DOHH2 (cell line): ENCODE data around the gene ABCG1.

Experiments used
- H3F3A ChIP-seq: fragments of 200-600 bp; sonication (generic), shearing (Covaris generic); 2 replicates; pipeline ENCODE4 v1.6.0; 2016; ENCODE audit warnings: antibody characterized with exemption, mild to moderate bottlenecking; ENCODE audit not compliant: control insufficient read depth, insufficient read depth
- H3K27ac ChIP-seq: fragments of 200-600 bp; sonication (generic); 2 replicates; pipeline ENCODE4 v1.5.1; 2014; ENCODE audit warnings: low read depth, mild to moderate bottlenecking, low read length, moderate library complexity
- H3K27me3 ChIP-seq: fragments of 200-600 bp; sonication (generic); 2 replicates; pipeline ENCODE4 v1.6.1; 2014; ENCODE audit warnings: mild to moderate bottlenecking, low read length, mixed read lengths; ENCODE audit not compliant: control insufficient read depth
- H3K36me3 ChIP-seq: fragments of 200-600 bp; sonication (generic); 2 replicates; pipeline ENCODE4 v1.6.1; 2014; ENCODE audit warnings: mild to moderate bottlenecking, low read length, moderate library complexity, mixed read lengths; ENCODE audit not compliant: control insufficient read depth
- H3K4me1 ChIP-seq: fragments of 200-600 bp; sonication (generic); 2 replicates; pipeline ENCODE4 v1.6.1; 2014; ENCODE audit warnings: mild to moderate bottlenecking, low read length, mixed read lengths; ENCODE audit not compliant: control insufficient read depth
- H3K4me2 ChIP-seq: fragments of 200-600 bp; sonication (generic); 2 replicates; pipeline ENCODE4 v1.6.0; 2014; ENCODE audit warnings: mild to moderate bottlenecking, low read length, moderate library complexity
- H3K4me3 ChIP-seq: fragments of 200-600 bp; sonication (generic); 2 replicates; pipeline ENCODE4 v1.5.1; 2014; ENCODE audit warnings: mild to moderate bottlenecking, low read length, mixed read lengths
- H3K79me2 ChIP-seq: fragments of 200-600 bp; sonication (generic); 2 replicates; pipeline ENCODE4 v1.6.1; 2014; ENCODE audit warnings: mild to moderate bottlenecking, low read length, mixed read lengths; ENCODE audit not compliant: control insufficient read depth
- H3K9me2 ChIP-seq: fragments of 200-600 bp; sonication (generic); replicated peaks from 2 replicates; pipeline ENCODE4 v1.6.1; 2014; ENCODE audit warnings: mild to moderate bottlenecking, low read length, mixed read lengths; ENCODE audit not compliant: control insufficient read depth
- H3K9me3 ChIP-seq: fragments of 200-600 bp; sonication (generic); 2 replicates; pipeline ENCODE4 v1.6.1; 2014; ENCODE audit warnings: antibody characterized with exemption, low read length, mixed read lengths; ENCODE audit not compliant: control insufficient read depth, insufficient read depth
- H4K20me1 ChIP-seq: fragments of 200-600 bp; sonication (generic); 2 replicates; pipeline ENCODE4 v1.6.0; 2014; ENCODE audit warnings: low read depth, mild to moderate bottlenecking, antibody characterized with exemption, low read length, moderate library complexity; ENCODE audit not compliant: control insufficient read depth, insufficient read depth
- CTCF ChIP-seq: fragments of 200-600 bp; sonication (generic); IDR thresholded peaks from one replicate; pipeline ENCODE4 v1.5.1; 2014; ENCODE audit warnings: antibody characterized with exemption, mild to moderate bottlenecking, low read depth, low read length; ENCODE audit not compliant: poor library complexity, severe bottlenecking
- EZH2phosphoT487 ChIP-seq: fragments of 200-600 bp; sonication (generic); IDR thresholded peaks from 2 replicates; pipeline ENCODE4 v1.6.1; 2017; ENCODE audit warnings: borderline replicate concordance, mild to moderate bottlenecking, antibody characterized with exemption, low read length, moderate library complexity, mixed read lengths

ABCG1 gene

GRCh38 chr21:42300956-42301355, 82.0 kb downstream of the ABCG1 start:
- Histone ChIP-seq H3K79me2 (no peaks in the 10 kb centered on the region), H3K27me3 (0 out of 2 replicates have a peak, but pooled peaks cover 4% of the 10 kb centered on the region), H3K36me3 (no peaks in the 10 kb centered on the region), H3K9me2 (no peaks in the 10 kb centered on the region), H3K4me2 (no peak overlapping the region), H4K20me1 (no peaks in the 10 kb centered on the region), H3K4me1 (no peaks in the 10 kb centered on the region), H3K27ac (no peak overlapping the region), H3K4me3 (no peak overlapping the region), H3F3A (no peaks in the 10 kb centered on the region), H3K9me3 (no peaks in the 10 kb centered on the region)
- TF ChIP-seq EZH2phosphoT487 (no peak), CTCF (no peak)

GRCh38 chr21:42301371-42302075, 82.6 kb downstream of the ABCG1 start:
- Histone ChIP-seq H3K9me2 (no peaks in the 10 kb centered on the region), H3K79me2 (no peaks in the 10 kb centered on the region), H3K9me3 (no peaks in the 10 kb centered on the region), H4K20me1 (no peaks in the 10 kb centered on the region), H3K36me3 (no peaks in the 10 kb centered on the region), H3K27ac (no peak overlapping the region), H3K4me2 (no peak overlapping the region), H3K4me1 (no peaks in the 10 kb centered on the region), H3K27me3 (0 out of 2 replicates have a peak, but pooled peaks cover 4% of the 10 kb centered on the region), H3F3A (no peaks in the 10 kb centered on the region), H3K4me3 (no peak overlapping the region)
- TF ChIP-seq CTCF (no peak), EZH2phosphoT487 (no peak)

- Histone ChIP-seq H3K4me2 (no peak overlapping the region), H3K79me2 (no peaks in the 10 kb centered on the region), H3K9me2 (no peaks in the 10 kb centered on the region), H4K20me1 (no peaks in the 10 kb centered on the region), H3K4me3 (no peak overlapping the region), H3K9me3 (no peaks in the 10 kb centered on the region), H3K27me3 (peaks cover 5% of the 10 kb centered on the region; the same call in 1 of the 2 replicates), H3K27ac (no peak overlapping the region), H3K36me3 (no peaks in the 10 kb centered on the region), H3F3A (no peaks in the 10 kb centered on the region), H3K4me1 (no peaks in the 10 kb centered on the region)
- no peak for TF ChIP-seq EZH2phosphoT487
- TF ChIP-seq CTCF, result no peak
These were observed 83.2 kb downstream of the ABCG1 start for GRCh38 chr21:42302076-42302650.
